K562 (cell line): Measurements from ENCODE around the gene TBL1XR1. TPM values are rescaled to one million over a fixed set of nuclear protein-coding genes. Genes with fewer than 3 reads are reported as not detected.

ENCODE experiments used
- ATAC-seq: fragments of 200-7000 bp; cut with Tn5 transposase; 3 replicates; pipeline ENCODE4 v1.9.1; 2020; ENCODE audit warnings: moderate library complexity
- BruUV-seq: library from RNA; stranded (reverse); fragments of 400-500 nt; replicated peaks from 2 replicates; lab custom pipeline; 2021; lab: Mats Ljungman, UMichigan
- CTCF ChIA-PET: fragments of 300-600 bp; formaldehyde crosslinking; extraction: SDS; loops from one replicate; lab custom pipeline; 2021; ENCODE audit warnings: low intra/inter-chr PET ratio; lab: Yijun Ruan, JAX
- POLR2A ChIA-PET: fragments of 300-600, 350-650 bp; sonication (Branson Sonifier 250); formaldehyde crosslinking; extraction: SDS; loops from one replicate; lab custom pipeline; 2021; ENCODE audit warnings: antibody characterized with exemption, inconsistent platforms; lab: Yijun Ruan, JAX
- DNase-seq, 4 experiments: peaks; one replicate each; pipeline versions ENCODE4 v3.0.0 to v3.0.0-alpha.2; 2011 to 2018; ENCODE audit warnings: low spot score in 3 of 4, mixed read lengths in 3 of 4; ENCODE audit errors: extremely low read depth in 1 of 4
- FAIRE-seq: peaks from 2 replicates; lab custom pipeline; 2011; peaks lifted over from hg19 to GRCh38; lab: Jason Lieb, UNC
- H2AFZ ChIP-seq: 2 replicates; pipeline ENCODE4 v1.6.0; 2011; ENCODE audit warnings: low read depth, low read length, control low read depth, inconsistent platforms
- H3K27ac ChIP-seq: fragments of 200-600 bp; 3 replicates; pipeline ENCODE4 v1.8.0; 2011; ENCODE audit warnings: low read depth, mild to moderate bottlenecking, control low read depth, inconsistent platforms, low read length, moderate library complexity, mixed read lengths; ENCODE audit errors: extremely low read depth
- H3K27me3 ChIP-seq, 2 experiments: fragments of 300-600 bp in 1 of 2; 2 replicates in 1 of 2; 3 replicates in 1 of 2; pipeline versions ENCODE4 v1.6.0 to v1.8.0; 2011; ENCODE audit warnings: inconsistent platforms in 2 of 2, low read length in 2 of 2, mild to moderate bottlenecking in 1 of 2, mixed read lengths in 1 of 2, moderate library complexity in 1 of 2; ENCODE audit not compliant: control insufficient read depth in 2 of 2, insufficient read depth in 2 of 2
- H3K36me3 ChIP-seq: fragments of 300-600 bp; 3 replicates; pipeline ENCODE4 v1.8.0; 2011; ENCODE audit warnings: mild to moderate bottlenecking, low read length, inconsistent platforms; ENCODE audit not compliant: control insufficient read depth, insufficient read depth
- H3K4me1 ChIP-seq, 2 experiments: fragments of 200-600 bp in 1 of 2; replicated peaks in 1 of 2; 2 replicates in 1 of 2; 3 replicates in 1 of 2; pipeline versions ENCODE4 v1.5.1 to v1.8.0; 2011; ENCODE audit warnings: inconsistent platforms in 2 of 2, low read length in 2 of 2, mild to moderate bottlenecking in 1 of 2, mixed read lengths in 1 of 2, moderate library complexity in 1 of 2; ENCODE audit not compliant: control insufficient read depth in 2 of 2, insufficient read depth in 2 of 2
- H3K4me2 ChIP-seq: 2 replicates; pipeline ENCODE4 v1.6.1; 2011; ENCODE audit warnings: low read length, control low read depth, inconsistent platforms, mixed read lengths; ENCODE audit not compliant: insufficient read depth
- H3K4me3 ChIP-seq: fragments of 200-600 bp; sonication (generic), shearing (Covaris generic); 2 replicates; pipeline ENCODE4 v1.5.1; 2016; ENCODE audit warnings: control low read depth, inconsistent platforms
- H3K79me2 ChIP-seq: fragments of 200-600 bp; 3 replicates; pipeline ENCODE4 v1.8.0; 2011; ENCODE audit warnings: low read length, inconsistent platforms; ENCODE audit not compliant: control insufficient read depth, insufficient read depth
- H3K9ac ChIP-seq, 2 experiments: 2 replicates each; pipeline versions ENCODE4 v1.6.0 to v1.6.1; 2011; ENCODE audit warnings: low read depth in 2 of 2, low read length in 2 of 2, control low read depth in 1 of 2, inconsistent platforms in 1 of 2, mild to moderate bottlenecking in 1 of 2, mixed read lengths in 1 of 2; ENCODE audit not compliant: insufficient read depth in 1 of 2
- H3K9me1 ChIP-seq: one replicate; pipeline ENCODE4 v1.6.0; 2011; ENCODE audit warnings: inconsistent platforms, mild to moderate bottlenecking, low read length, moderate library complexity; ENCODE audit not compliant: control insufficient read depth, insufficient read depth
- H3K9me3 ChIP-seq: replicated peaks from 2 replicates; pipeline ENCODE4 v1.5.1; 2011; ENCODE audit warnings: low read depth, low read length, inconsistent platforms; ENCODE audit not compliant: control insufficient read depth, insufficient read depth
- H4K20me1 ChIP-seq: replicated peaks from 2 replicates; pipeline ENCODE4 v1.6.1; 2011; ENCODE audit warnings: low read length, inconsistent platforms, mixed read lengths; ENCODE audit not compliant: control insufficient read depth, insufficient read depth
- ATF3 ChIP-seq, 2 experiments: fragments of 450-650 bp in 1 of 2; sonication (generic) in 1 of 2; formaldehyde crosslinking in 1 of 2; IDR thresholded peaks in 1 of 2; conservative IDR thresholded peaks in 1 of 2; 2 replicates each; pipeline versions ENCODE4 v1.6.1 to v1.8.1; 2016 to 2023; ENCODE audit warnings: mild to moderate bottlenecking in 2 of 2, moderate library complexity in 2 of 2, inconsistent platforms in 1 of 2, missing genetic modification reagents in 1 of 2
- CEBPG ChIP-seq, 3 experiments: fragments of 200-800 bp in 1 of 3; sonication (Bioruptor generic) in 1 of 3; sonication (generic) in 1 of 3; formaldehyde crosslinking in 1 of 3; IDR thresholded peaks in 2 of 3; conservative IDR thresholded peaks in 1 of 3; 2 replicates each; pipeline versions ENCODE4 v1.6.1 to v1.8.0; 2016 to 2022; ENCODE audit warnings: missing compliant biosample characterization in 2 of 3, missing genetic modification characterization in 2 of 3, mild to moderate bottlenecking in 1 of 3, missing genetic modification reagents in 1 of 3
- E4F1 ChIP-seq: fragments of 250-450 bp; sonication (Bioruptor Pico); IDR thresholded peaks from 2 replicates; pipeline ENCODE4 v1.5.0; 2021; ENCODE audit warnings: mild to moderate bottlenecking, borderline replicate concordance
- TRIM24 ChIP-seq, 2 experiments: fragments of 450-650 bp; IDR thresholded peaks; 2 replicates each; pipeline ENCODE4 v1.6.1; 2016
- WGBS: fragments of 100-300 bp; shearing (Covaris generic); methylation state at CpG from one replicate; pipeline ENCODE4 v1.1.6; 2016; ENCODE audit warnings: low coverage, mixed read lengths; ENCODE audit not compliant: insufficient coverage; ENCODE audit errors: missing lambda C conversion rate; 5-methylcytosine and 5-hydroxymethylcytosine counted together
- in situ Hi-C: fragments of 300-500 bp; cut with MboI; formaldehyde crosslinking; loops from 4 replicates; pipeline ENCODE4 v1.15.0; 2018; ENCODE audit warnings: inconsistent platforms, mixed read lengths
- intact Hi-C: fragments of 100-400 bp; cut with micrococcal nuclease; formaldehyde crosslinking; loops from 2 replicates; pipeline ENCODE4 v1.14.2; 2022
- polyA plus RNA-seq, 8 experiments: library from polyadenylated mRNA; depleted of rRNA in 4 of 8; stranded (reverse) in 5 of 8; unstranded in 3 of 8; fragments of >200 nt; fragmentation: Nextera tagmentation in 2 of 8; fragmentation: Illumina TruSeq in 1 of 8; extraction: Ambion mirVana in 2 of 8; extraction: Trizol in 1 of 8; gene quantifications; 2 replicates each; pipeline versions ENCODE4 v1.2.1 to v1.2.3, GENCODE V29; 2011 to 2014; ENCODE audit warnings: inconsistent platforms in 1 of 8, missing spikeins in 1 of 8
- total RNA-seq, 7 experiments: library from RNA; depleted of rRNA in 6 of 7; stranded (reverse); fragments of >200 nt in 6 of 7; fragmentation: Illumina TruSeq in 2 of 7; extraction: Trizol in 2 of 7; gene quantifications; 2 replicates each; pipeline versions ENCODE4 v1.2.1 to v1.2.3, GENCODE V29; 2011 to 2021; ENCODE audit warnings: low replicate concordance in 1 of 7

TBL1XR1 gene
- total and polyA plus RNA-seq, 9 of the 15 experiments (the other 6 are each of a cell fraction or from before 2014, with no cell fraction given) = 19.6 to 171 (median 83.3) TPM

- DNase-seq (no peak), FAIRE-seq (no peak), ATAC-seq (peak; percentile 45)
- Histone ChIP-seq H4K20me1 (peaks cover 22% of the 10 kb centered on the region), H3K9me3 (no peaks in the 10 kb centered on the region), H2AFZ (no peak overlapping the region), H3K79me2 (peaks cover 83% of the 10 kb centered on the region), H3K9me1 (peaks cover 6% of the 10 kb centered on the region), H3K27ac (peak overlapping the region; percentile 100), H3K4me1 (peaks cover 5 to 28% of the 10 kb centered on the region in 2 experiments), H3K9ac (peak overlapping the region in 1 of 2 experiments; percentile 99; a peak in 3 of 4 replicates), H3K27me3 (no peaks in the 10 kb centered on the region), H3K4me2 (peak overlapping the region; percentile 94), H3K36me3 (peaks cover 20% of the 10 kb centered on the region), H3K4me3 (peak overlapping the region; percentile 93)
- in situ Hi-C loops = loop anchor here (10.0 kb wide), 1 partner anchor 139 kb away; no protein-coding TSS in a partner anchor
- TF ChIP-seq TRIM24 (IDR thresholded peaks at IDR 0.05) (peak in 1 of 2 experiments; percentile 46; a peak in 1 of 4 replicates), E4F1 (CRISPR knock-in tag) (no peak), ATF3 (IDR thresholded peaks at IDR 0.05) (peak; percentile 39; the same call in 1 of the 2 replicates), ATF3 (CRISPR knock-in tag; conservative IDR thresholded peaks at IDR 0.05) (no peak), CEBPG (CRISPR knock-in tag; IDR thresholded peaks at IDR 0.05) (peak; percentile 68; the same call in 1 of the 2 replicates), CEBPG (tag; conservative IDR thresholded peaks at IDR 0.05 in 1 of 2, IDR thresholded peaks at IDR 0.05 in 1 of 2) (peak in 1 of 2 experiments; percentile 71; a peak in 2 of 4 replicates)
- intact Hi-C loops = loop anchor here (2.0 to 10.0 kb wide), 4 partner anchors 13 to 281 kb away; no protein-coding TSS in a partner anchor
- CTCF ChIA-PET = no interaction called here
- WGBS = 43% methylated on average over 9 of the region's 9 CpGs
- POLR2A ChIA-PET = interaction anchor here (1.0 to 6.3 kb wide), 9 partner anchors 9 to 167 kb away, joined by 3 to 97 read pairs (median 4); no protein-coding TSS in a partner anchor
- no TSS peak for BruUV-seq
These were observed 3.5 kb downstream of the TBL1XR1 start for GRCh38 chr3:177193688-177194268.
